Adrenal gland (tissue), 12 donors: ENCODE data around the gene RFT1. TPM values are rescaled to one million over a fixed set of nuclear protein-coding genes. Genes with fewer than 3 reads are reported as not detected.
A peak's percentile ranks its signal among the peaks of the same experiment; 100 is the strongest.

Experiments used
- DNase-seq, 7 donors: peaks; one replicate each; pipeline ENCODE4 v3.0.0-alpha.2; 2019 to 2020
- H3K27ac ChIP-seq, 5 donors: fragments of 200-600 bp; sonication (generic) in 4 of 5; 1 replicate in 3 of 5; 2 replicates in 2 of 5; pipeline versions ENCODE4 v1.5.1 to v1.8.0; 2016 to 2020; ENCODE audit warnings: mild to moderate bottlenecking in 1 of 5
- H3K27me3 ChIP-seq: fragments of 200-600 bp; 2 replicates; pipeline ENCODE4 v1.8.0; 2021
- H3K36me3 ChIP-seq, 2 donors: fragments of 200-600 bp; replicated peaks in 1 of 2; 1 replicate in 1 of 2; 2 replicates in 1 of 2; pipeline versions ENCODE4 v1.5.1 to v1.8.0; 2018 to 2022
- H3K4me1 ChIP-seq, 2 donors: fragments of 200-600 bp; replicated peaks in 1 of 2; 1 replicate in 1 of 2; 2 replicates in 1 of 2; pipeline versions ENCODE4 v1.5.1 to v1.8.0; 2018 to 2021
- H3K4me3 ChIP-seq, 4 donors: fragments of 200-600 bp; sonication (generic) in 3 of 4; one replicate each; pipeline ENCODE4 v1.5.1; 2016 to 2018
- H3K9me3 ChIP-seq, 3 donors: fragments of 200-600 bp; sonication (generic) in 1 of 3; replicated peaks in 1 of 3; 1 replicate in 2 of 3; 2 replicates in 1 of 3; pipeline versions ENCODE4 v1.5.1 to v1.8.0; 2016 to 2021
- POLR2A ChIP-seq, 2 donors: fragments of 450-650 bp; IDR thresholded peaks; one replicate each; pipeline ENCODE4 v1.6.1; 2017; ENCODE audit warnings: antibody characterized with exemption in 2 of 2, mild to moderate bottlenecking in 2 of 2, moderate library complexity in 1 of 2
- WGBS, 4 donors: extraction: QIAGEN DNeasy Blood & Tissue Kit in 2 of 4; methylation state at CpG; one replicate each; pipeline versions ENCODE4 v1.1.5 to v1.1.7; 2013 to 2017; 5-methylcytosine and 5-hydroxymethylcytosine counted together
- intact Hi-C, 2 donors: fragments of 100-400 bp; cut with DNase I; formaldehyde crosslinking; loops; one replicate each; pipeline versions ENCODE4 v1.14.1 to v1.15.0; 2022 to 2023
- polyA plus RNA-seq, 3 donors: library from polyadenylated mRNA; stranded (reverse); fragments of 200-250 nt in 2 of 3; fragments of 350-450 nt in 1 of 3; fragmentation: Illumina TruSeq in 1 of 3; extraction: RNeasy Lipid Tissue Mini Kit (QIAGEN cat#74804) in 1 of 3; gene quantifications; one replicate each; pipeline ENCODE4 v1.2.3, GENCODE V29; 2013 to 2014
- total RNA-seq, 9 donors: library from RNA; depleted of rRNA in 4 of 9; stranded (reverse); fragments of >200 nt in 4 of 9; fragments of 120-200 nt in 1 of 9; fragmentation: NEBNext Ultra II Directional in 1 of 9; extraction: Animal tissue kit (Norgen Biotek cat#: 25700) in 1 of 9; gene quantifications; one replicate each; pipeline versions ENCODE4 v1.1.0 to v1.2.4, GENCODE V29; 2013 to 2023
- TF ChIP-seq, protein P1 (sequence below), 6 experiments: fragments of 450-650 bp in 4 of 6; fragments of 200-600 bp in 2 of 6; sonication (generic) in 1 of 6; IDR thresholded peaks; 1 replicate in 5 of 6; 2 replicates in 1 of 6; pipeline versions ENCODE4 v1.5.1 to v1.8.0; 2016 to 2021; ENCODE audit warnings: antibody characterized with exemption in 6 of 6, mild to moderate bottlenecking in 2 of 6, moderate library complexity in 1 of 6
- donor health status: healthy with polysubstance abuse.
- donor health status: Bipolar disorder and iron deficiency.
- donor health status: DM: yes; HTN: yes; CAD: no.
- donor health status: DM: no; HTN: no; CAD: no.
- donor health status: DM: no; HTN: no; CAD: no.
- donor health status: DM: yes; HTN: yes; CAD: no.

The RFT1 gene
- total and polyA plus RNA-seq, 12 donors, result 6.7 to 34.5 (median 20.4) TPM

DNA sequence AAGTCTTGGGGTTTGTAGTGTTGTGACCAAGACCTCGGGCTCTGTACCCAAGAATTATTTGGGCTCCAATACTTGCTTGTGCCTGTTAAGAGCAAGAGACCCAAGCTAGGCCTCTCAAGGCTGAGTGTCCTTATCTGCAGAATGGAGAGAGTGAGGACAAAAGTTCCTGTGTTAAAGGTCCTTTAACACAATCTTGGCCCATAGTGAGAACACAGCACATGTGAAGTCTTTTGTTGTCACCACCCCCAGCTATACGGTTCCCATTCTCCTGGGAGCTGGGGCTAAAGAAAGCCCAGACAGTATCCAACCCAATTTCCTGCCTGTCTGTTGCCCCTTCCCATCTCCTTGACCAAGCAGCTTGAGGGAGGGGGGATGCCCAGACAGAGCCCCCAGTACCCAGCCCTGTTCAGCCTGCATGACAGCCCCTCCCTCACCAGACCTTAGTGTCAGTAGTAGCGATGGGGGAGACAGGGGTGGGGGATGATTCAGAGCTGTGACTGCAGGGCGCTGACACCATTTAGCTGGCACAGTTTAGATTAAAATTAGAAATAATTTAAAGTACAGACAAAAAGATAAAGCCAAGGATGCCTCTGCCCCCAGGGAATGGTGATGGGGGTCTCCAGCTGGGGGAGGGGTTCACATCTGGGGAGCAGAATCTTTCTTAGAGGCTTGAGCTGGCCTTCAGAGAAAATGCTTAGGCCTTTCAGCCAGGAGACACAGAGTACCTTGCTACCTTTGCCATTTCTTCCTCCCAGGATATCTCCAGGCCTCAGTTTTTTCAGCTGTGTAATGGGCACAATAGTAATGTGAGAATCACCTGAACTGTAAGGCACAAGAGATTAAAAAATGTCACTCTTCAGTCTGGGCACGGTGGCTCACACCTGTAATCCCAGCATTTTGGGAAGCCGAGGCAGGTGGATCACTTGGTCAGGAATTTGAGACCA is 33.5 kb upstream of the RFT1 start:
- H3K27ac ChIP-seq, result peak overlapping the region in 3 of 5 donors; percentile 79 to 99 (median 90)
- intact Hi-C loops, result loop anchor here in 1 of 2 donors (5.0 kb wide), 1 partner anchor 41 kb away; no protein-coding TSS in a partner anchor
- H3K27me3 ChIP-seq, result no peaks in the 10 kb centered on the region
- no peak for DNase-seq
- peak overlapping the region in 1 of 4 donors; percentile 99 for H3K4me3 ChIP-seq
- H3K36me3 ChIP-seq, result no peaks in the 10 kb centered on the region
- TF ChIP-seq POLR2A (IDR thresholded peaks at IDR 0.05), result peak in 1 of 2 donors; percentile 13
- TF ChIP-seq, protein P1, sequence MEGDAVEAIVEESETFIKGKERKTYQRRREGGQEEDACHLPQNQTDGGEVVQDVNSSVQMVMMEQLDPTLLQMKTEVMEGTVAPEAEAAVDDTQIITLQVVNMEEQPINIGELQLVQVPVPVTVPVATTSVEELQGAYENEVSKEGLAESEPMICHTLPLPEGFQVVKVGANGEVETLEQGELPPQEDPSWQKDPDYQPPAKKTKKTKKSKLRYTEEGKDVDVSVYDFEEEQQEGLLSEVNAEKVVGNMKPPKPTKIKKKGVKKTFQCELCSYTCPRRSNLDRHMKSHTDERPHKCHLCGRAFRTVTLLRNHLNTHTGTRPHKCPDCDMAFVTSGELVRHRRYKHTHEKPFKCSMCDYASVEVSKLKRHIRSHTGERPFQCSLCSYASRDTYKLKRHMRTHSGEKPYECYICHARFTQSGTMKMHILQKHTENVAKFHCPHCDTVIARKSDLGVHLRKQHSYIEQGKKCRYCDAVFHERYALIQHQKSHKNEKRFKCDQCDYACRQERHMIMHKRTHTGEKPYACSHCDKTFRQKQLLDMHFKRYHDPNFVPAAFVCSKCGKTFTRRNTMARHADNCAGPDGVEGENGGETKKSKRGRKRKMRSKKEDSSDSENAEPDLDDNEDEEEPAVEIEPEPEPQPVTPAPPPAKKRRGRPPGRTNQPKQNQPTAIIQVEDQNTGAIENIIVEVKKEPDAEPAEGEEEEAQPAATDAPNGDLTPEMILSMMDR (IDR thresholded peaks at IDR 0.05), result no peak
- WGBS, 4 donors, result 40 to 61% (median 58%) methylated on average over 5 to 6 of the region's 6 CpGs
- no peaks in the 10 kb centered on the region for H3K9me3 ChIP-seq
- H3K4me1 ChIP-seq, result peaks cover 58 to 75% of the 10 kb centered on the region in 2 donors

DNA sequence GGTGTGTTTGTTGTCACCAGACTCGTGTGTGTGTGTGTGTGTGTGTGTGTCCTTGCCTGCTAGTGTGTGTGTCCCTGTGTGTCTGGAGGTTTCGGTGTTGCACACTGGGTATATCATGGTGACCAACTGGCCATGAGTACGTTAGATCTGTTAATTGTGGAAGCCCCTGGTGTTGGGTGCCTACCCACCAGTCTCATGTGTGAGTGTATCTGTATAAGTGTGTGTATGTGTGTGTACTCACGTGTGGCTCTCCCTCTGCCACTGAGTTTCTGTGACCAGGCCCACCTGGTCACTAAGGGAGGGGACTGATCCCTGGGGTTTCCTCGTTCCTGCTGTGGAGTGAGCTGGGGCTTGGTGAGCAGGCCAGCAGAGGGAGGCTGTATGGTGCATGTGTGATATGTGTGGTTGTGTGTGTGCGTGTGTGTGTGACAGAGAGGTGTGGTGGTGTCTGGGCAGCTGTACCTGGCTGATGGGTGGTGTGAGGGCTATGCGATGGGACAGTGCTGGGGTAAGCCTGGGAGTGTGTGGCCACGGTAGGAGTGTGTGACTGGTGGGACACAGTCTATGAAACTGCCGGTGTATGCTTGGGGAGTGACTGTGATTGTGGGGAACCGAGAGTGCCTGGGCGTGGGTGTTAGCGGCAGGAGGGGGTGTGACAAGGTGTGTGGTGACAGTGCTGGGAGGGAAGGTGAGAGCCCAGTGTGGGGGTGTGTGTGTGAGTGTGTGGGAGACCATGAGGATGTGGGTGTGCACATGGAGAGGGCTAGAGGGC is 32.6 kb upstream of the RFT1 start:
- peak in 1 of 7 donors; percentile 27 for DNase-seq
- peaks cover 56 to 76% of the 10 kb centered on the region in 2 donors for H3K4me1 ChIP-seq
- no peaks in the 10 kb centered on the region for H3K36me3 ChIP-seq
- no peaks in the 10 kb centered on the region for H3K9me3 ChIP-seq
- WGBS, 4 donors, result 22 to 47% (median 38%) methylated on average over 8 to 12 of the region's 12 CpGs
- peak overlapping the region in 3 of 4 donors; percentile 5 to 99 (median 68) for H3K4me3 ChIP-seq
- TF ChIP-seq POLR2A (IDR thresholded peaks at IDR 0.05), result no peak
- TF ChIP-seq, protein P1 (IDR thresholded peaks at IDR 0.05), result no peak
- intact Hi-C loops, result loop anchor here in 1 of 2 donors (5.0 kb wide), 1 partner anchor 41 kb away; no protein-coding TSS in a partner anchor
- peak overlapping the region in 4 of 5 donors; percentile 64 to 99 (median 84) for H3K27ac ChIP-seq
- no peaks in the 10 kb centered on the region for H3K27me3 ChIP-seq

DNA sequence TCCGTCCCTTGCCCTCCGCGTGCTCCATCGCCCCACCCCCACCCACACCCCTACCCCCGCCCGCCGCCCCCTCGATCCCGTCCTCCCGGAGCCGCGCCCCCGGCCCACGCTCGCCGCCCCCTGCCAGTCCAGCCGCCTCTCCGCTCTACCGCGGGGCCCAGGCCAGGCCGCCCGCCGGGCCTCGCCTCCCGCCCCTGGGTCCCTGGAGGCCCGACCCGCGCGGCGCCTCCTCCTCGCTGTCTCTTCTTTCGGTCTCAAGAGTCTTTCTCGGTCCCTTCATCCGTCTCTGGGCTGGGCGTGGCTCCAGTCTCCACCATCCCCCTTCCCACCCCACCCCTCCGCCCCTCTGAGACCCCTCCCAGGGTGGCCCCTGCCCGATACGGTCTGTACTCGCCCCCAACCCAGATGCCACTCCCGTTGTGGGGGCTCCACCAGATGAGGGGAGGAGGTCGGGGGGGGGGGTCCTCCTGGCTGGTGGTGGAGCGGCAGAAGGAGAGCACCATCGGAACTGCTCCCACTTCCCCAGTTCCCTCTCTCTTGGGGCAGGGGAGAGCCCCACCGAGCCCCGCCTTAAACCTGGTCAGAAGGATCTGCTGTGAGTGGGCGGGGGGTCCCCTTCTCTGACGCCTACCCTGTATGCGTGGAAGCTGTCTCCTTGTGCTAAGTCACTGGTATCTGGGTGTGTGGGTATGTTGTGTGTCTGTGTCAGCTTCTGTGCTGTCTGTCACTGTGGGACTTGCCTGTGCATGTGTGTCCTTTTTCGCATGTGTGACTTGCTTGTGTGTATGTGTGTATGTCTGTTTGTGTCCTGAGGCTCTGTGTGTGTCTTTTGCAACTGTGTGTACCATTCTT is 31.8 kb upstream of the RFT1 start:
- 5 to 14% (median 6%) methylated on average over 13 to 49 of the region's 49 CpGs for WGBS, 4 donors
- Histone ChIP-seq H3K9me3 (no peaks in the 10 kb centered on the region), H3K4me3 (peak overlapping the region in 3 of 4 donors; percentile 5 to 99 (median 68)), H3K27ac (peak overlapping the region in 4 of 5 donors; percentile 64 to 99 (median 84)), H3K27me3 (no peaks in the 10 kb centered on the region), H3K4me1 (peaks cover 49 to 76% of the 10 kb centered on the region in 2 donors), H3K36me3 (no peaks in the 10 kb centered on the region)
- TF ChIP-seq, protein P1 (IDR thresholded peaks at IDR 0.05), result peak in 1 of 6 experiments; percentile 2
- TF ChIP-seq POLR2A (IDR thresholded peaks at IDR 0.05), result no peak
- intact Hi-C loops, result loop anchor here in 1 of 2 donors (5.0 kb wide), 1 partner anchor 40 kb away; no protein-coding TSS in a partner anchor
- DNase-seq, result peak in 1 of 7 donors; percentile 59
